CD14-positive monocyte (primary cell): Measurements from ENCODE around the gene SH3RF3. TPM values are rescaled to one million over a fixed set of nuclear protein-coding genes. Genes with fewer than 3 reads are reported as not detected.
"Not testable (repeated sequence)": the region's sequence is repeated elsewhere in the genome, so short reads cannot be mapped to it uniquely, and the experiment has no call there.

ENCODE experiments used
- DNase-seq, 3 donors: peaks; one replicate each; pipeline ENCODE4 v3.0.0-alpha.2; 2011 to 2022
- H2AFZ ChIP-seq: 2 replicates; pipeline ENCODE4 v1.6.0; 2012; ENCODE audit warnings: mild to moderate bottlenecking, low read depth, low read length, inconsistent platforms; ENCODE audit not compliant: insufficient read depth, poor library complexity, severe bottlenecking
- H3K27ac ChIP-seq, 2 donors: 1 replicate in 1 of 2; 2 replicates in 1 of 2; pipeline ENCODE4 v1.5.1; 2012 to 2013; ENCODE audit warnings: low read length in 2 of 2, control low read depth in 1 of 2, inconsistent platforms in 1 of 2, low read depth in 1 of 2, mild to moderate bottlenecking in 1 of 2
- H3K27me3 ChIP-seq, 2 donors: one replicate each; pipeline versions ENCODE4 v1.6.0 to v1.6.1; 2011 to 2013; ENCODE audit warnings: low read length in 2 of 2; ENCODE audit not compliant: control insufficient read depth in 2 of 2, insufficient read depth in 2 of 2
- H3K36me3 ChIP-seq, 2 donors: replicated peaks in 1 of 2; 1 replicate in 1 of 2; 2 replicates in 1 of 2; pipeline versions ENCODE4 v1.5.1 to v1.6.1; 2012 to 2013; ENCODE audit warnings: low read length in 2 of 2, control low read depth in 1 of 2, inconsistent platforms in 1 of 2, mild to moderate bottlenecking in 1 of 2; ENCODE audit not compliant: insufficient read depth in 2 of 2, control insufficient read depth in 1 of 2
- H3K4me1 ChIP-seq, 2 donors: 1 replicate in 1 of 2; 2 replicates in 1 of 2; pipeline versions ENCODE4 v1.5.1 to v1.6.1; 2012 to 2013; ENCODE audit warnings: low read length in 2 of 2, control low read depth in 1 of 2, inconsistent platforms in 1 of 2, mild to moderate bottlenecking in 1 of 2, moderate library complexity in 1 of 2; ENCODE audit not compliant: insufficient read depth in 2 of 2, control insufficient read depth in 1 of 2
- H3K4me2 ChIP-seq: replicated peaks from 2 replicates; pipeline ENCODE3; 2012; ENCODE audit warnings: low read length, moderate library complexity, mild to moderate bottlenecking; ENCODE audit not compliant: poor library complexity, severe bottlenecking; ENCODE audit errors: extremely low read depth
- H3K4me3 ChIP-seq, 3 experiments: fragments of 200-600 bp in 1 of 3; sonication (generic) in 1 of 3; replicated peaks in 1 of 3; 1 replicate in 2 of 3; 2 replicates in 1 of 3; pipeline ENCODE4 v1.5.1; 2011 to 2013; ENCODE audit warnings: low read length in 3 of 3, mild to moderate bottlenecking in 3 of 3, control low read depth in 2 of 3, low read depth in 2 of 3, inconsistent platforms in 1 of 3, moderate library complexity in 1 of 3
- H3K79me2 ChIP-seq: 2 replicates; pipeline ENCODE4 v1.6.0; 2012; ENCODE audit warnings: mild to moderate bottlenecking, control low read depth, inconsistent platforms, low read length, moderate library complexity; ENCODE audit not compliant: insufficient read depth
- H3K9ac ChIP-seq: 2 replicates; pipeline ENCODE4 v1.6.0; 2017; ENCODE audit warnings: low read length, mild to moderate bottlenecking; ENCODE audit not compliant: insufficient read depth, poor library complexity, severe bottlenecking
- H3K9me3 ChIP-seq, 2 donors: replicated peaks in 1 of 2; 1 replicate in 1 of 2; 2 replicates in 1 of 2; pipeline versions ENCODE4 v1.5.1 to v1.6.1; 2012 to 2013; ENCODE audit warnings: low read length in 2 of 2, control low read depth in 1 of 2; ENCODE audit not compliant: control insufficient read depth in 1 of 2, insufficient read depth in 1 of 2
- H4K20me1 ChIP-seq: 2 replicates; pipeline ENCODE4 v1.6.0; 2012; ENCODE audit warnings: mild to moderate bottlenecking, low read length, control low read depth, moderate library complexity; ENCODE audit not compliant: insufficient read depth
- H3K27ac Mint-ChIP-seq, 7 donors: one replicate each; pipeline ENCODE4 v1.8.0; 2020; ENCODE audit warnings: mild to moderate bottlenecking in 7 of 7, mixed read lengths in 7 of 7, moderate library complexity in 6 of 7, inconsistent platforms in 2 of 7
- H3K27me3 Mint-ChIP-seq, 3 donors: one replicate each; pipeline ENCODE4 v1.8.0; 2021 to 2022; ENCODE audit warnings: low read depth in 3 of 3, mild to moderate bottlenecking in 3 of 3, mixed read lengths in 3 of 3, moderate library complexity in 3 of 3, inconsistent platforms in 1 of 3
- H3K36me3 Mint-ChIP-seq, 2 donors: one replicate each; pipeline ENCODE4 v1.8.0; 2020; ENCODE audit warnings: mixed read lengths in 2 of 2, inconsistent platforms in 1 of 2, mild to moderate bottlenecking in 1 of 2
- H3K4me1 Mint-ChIP-seq: one replicate; pipeline ENCODE4 v1.8.0; 2020; ENCODE audit warnings: mild to moderate bottlenecking, mixed read lengths
- H3K4me3 Mint-ChIP-seq, 2 donors: one replicate each; pipeline ENCODE4 v1.8.0; 2020; ENCODE audit warnings: mild to moderate bottlenecking in 2 of 2, mixed read lengths in 2 of 2, moderate library complexity in 1 of 2
- H3K9me3 Mint-ChIP-seq, 7 donors: one replicate each; pipeline ENCODE4 v1.8.0; 2020 to 2022; ENCODE audit warnings: mixed read lengths in 7 of 7, mild to moderate bottlenecking in 6 of 7, moderate library complexity in 6 of 7, inconsistent platforms in 2 of 7
- CTCF ChIP-seq: fragments of 200-600 bp; IDR thresholded peaks from one replicate; pipeline ENCODE4 v1.8.0; 2022; ENCODE audit warnings: antibody characterized with exemption, mild to moderate bottlenecking
- WGBS: methylation state at CpG from one replicate; pipeline ENCODE4 v1.1.5; 2013; ENCODE audit warnings: missing lambda C conversion rate; ENCODE audit not compliant: insufficient coverage; 5-methylcytosine and 5-hydroxymethylcytosine counted together
- intact Hi-C, 2 donors: fragments of 100-400 bp; cut with micrococcal nuclease; formaldehyde crosslinking; loops; one replicate each; pipeline versions ENCODE4 v1.15.0 to v1.15.1; 2023
- polyA plus RNA-seq, 3 donors: library from polyadenylated mRNA; depleted of rRNA in 1 of 3; unstranded in 2 of 3; stranded (reverse) in 1 of 3; fragments of 300-500 nt in 2 of 3; fragments of >200 nt in 1 of 3; fragmentation: Illumina TruSeq in 2 of 3; gene quantifications; 1 replicate in 2 of 3; 2 replicates in 1 of 3; pipeline ENCODE4 v1.2.3, GENCODE V29; 2012 to 2021

Gene SH3RF3
- polyA plus RNA-seq, 3 donors: 0.25 to 0.75 (median 0.34) TPM

DNA sequence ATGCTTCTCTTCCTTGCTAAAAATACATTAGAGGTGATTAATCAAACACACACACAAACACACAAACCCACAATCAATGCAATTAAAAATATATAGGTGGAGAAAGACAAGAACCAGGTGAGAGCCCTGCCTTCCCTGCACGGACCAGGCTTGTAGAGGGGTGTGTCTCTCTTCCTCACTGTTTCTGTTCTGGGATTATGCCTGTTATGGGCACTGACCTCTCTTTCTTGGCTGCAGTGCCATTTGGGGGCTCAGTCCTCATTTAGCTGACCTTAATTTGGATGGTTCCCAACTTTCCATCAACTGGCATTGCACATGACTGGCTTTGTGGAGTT, 89.8 kb downstream of the SH3RF3 start:
- Histone ChIP-seq H3K4me1 (peaks cover 47 to 52% of the 10 kb centered on the region in 2 donors), H3K36me3 (no peaks in the 10 kb centered on the region), H3K27ac (no peak overlapping the region), H3K9ac (no peak overlapping the region), H3K4me2 (no peak overlapping the region), H4K20me1 (no peaks in the 10 kb centered on the region), H2AFZ (no peak overlapping the region), H3K79me2 (no peaks in the 10 kb centered on the region), H3K4me3 (no peak overlapping the region), H3K9me3 (no peaks in the 10 kb centered on the region), H3K27me3 (no peaks in the 10 kb centered on the region)
- Mint-ChIP-seq H3K4me3 (no peak overlapping the region), H3K36me3 (peaks cover 6 to 22% of the 10 kb centered on the region in 2 donors), H3K9me3 (peaks cover 0 to 2% (median 0%) of the 10 kb centered on the region in 7 donors), H3K4me1 (peaks cover 61% of the 10 kb centered on the region), H3K27ac (peak overlapping the region in 1 of 7 donors; percentile 54), H3K27me3 (peaks cover 10 to 13% (median 11%) of the 10 kb centered on the region in 3 donors)
- intact Hi-C loops: loop anchor here in 1 of 2 donors (5.0 to 10.0 kb wide), 2 partner anchors 56 to 394 kb away; partner anchors contain the start of genes SEPTIN10 and SOWAHC
- TF ChIP-seq CTCF: no peak
- no CpG with 5 or more reads among the region's 1 CpG for WGBS
- no peak for DNase-seq

- Histone ChIP-seq H3K4me2 (no peak overlapping the region), H4K20me1 (no peaks in the 10 kb centered on the region), H2AFZ (no peak overlapping the region), H3K9me3 (no peaks in the 10 kb centered on the region), H3K79me2 (no peaks in the 10 kb centered on the region), H3K27me3 (no peaks in the 10 kb centered on the region), H3K9ac (no peak overlapping the region), H3K4me1 (peaks cover 36 to 45% of the 10 kb centered on the region in 2 donors), H3K36me3 (no peaks in the 10 kb centered on the region), H3K4me3 (no peak overlapping the region), H3K27ac (no peak overlapping the region)
- H3K4me1 Mint-ChIP-seq: peaks cover 52% of the 10 kb centered on the region
- no CpG with 5 or more reads among the region's 2 CpGs for WGBS
- intact Hi-C loops: no loop called here
- H3K9me3 Mint-ChIP-seq: peaks cover 0 to under 1% (median 0%) of the 10 kb centered on the region in 7 donors
- peaks cover 7 to 8% (median 8%) of the 10 kb centered on the region in 3 donors for H3K27me3 Mint-ChIP-seq
- no peak overlapping the region for H3K4me3 Mint-ChIP-seq
- no peak for DNase-seq
- peak overlapping the region in 1 of 7 donors; percentile 50 for H3K27ac Mint-ChIP-seq
- peaks cover 0 to 9% of the 10 kb centered on the region in 2 donors for H3K36me3 Mint-ChIP-seq
- no peak for TF ChIP-seq CTCF
Measured at GRCh38 chr2:109220860-109221259, 91.9 kb downstream of the SH3RF3 start.

DNA sequence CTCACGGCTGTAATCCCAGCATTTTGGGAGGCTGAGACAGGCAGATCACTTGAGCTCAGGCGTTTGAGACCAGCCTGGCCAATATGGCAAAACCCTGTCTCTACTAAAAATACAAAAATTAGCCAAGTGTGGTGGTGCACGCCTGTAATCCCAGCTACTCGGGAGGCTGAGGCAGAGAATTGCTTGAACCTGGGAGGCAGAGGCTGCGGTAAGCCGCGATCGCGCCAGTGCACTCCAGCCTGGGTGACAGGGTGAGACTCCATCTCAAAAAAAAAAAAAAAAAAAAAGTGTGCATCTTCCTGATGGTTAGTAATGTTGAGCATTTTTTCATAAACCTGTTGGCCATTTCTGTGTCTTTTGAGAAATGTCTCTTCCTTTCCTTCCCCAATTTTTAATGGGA, 92.3 kb downstream of the SH3RF3 start:
- H3K9me3 ChIP-seq, H3K4me2 ChIP-seq, H3K27me3 ChIP-seq, H3K36me3 Mint-ChIP-seq, H3K36me3 ChIP-seq, intact Hi-C loops, H3K9ac ChIP-seq, H2AFZ ChIP-seq, H3K27ac ChIP-seq, H3K27me3 Mint-ChIP-seq, H3K79me2 ChIP-seq, H3K4me3 ChIP-seq, H3K4me3 Mint-ChIP-seq, DNase-seq, H3K9me3 Mint-ChIP-seq, H4K20me1 ChIP-seq: not testable (repeated sequence)
- H3K4me1 Mint-ChIP-seq: peaks cover 52% of the 10 kb centered on the region
- peak overlapping the region in 1 of 7 donors; percentile 50 for H3K27ac Mint-ChIP-seq
- 100% methylated on average over 2 of the region's 9 CpGs for whole genome bisulfite sequencing
- peaks cover 36 to 45% of the 10 kb centered on the region in 2 donors for H3K4me1 ChIP-seq
